WERI-Rb-1 (cell line): ENCODE data around the gene PSMB11.
A peak's percentile ranks its signal among the peaks of the same experiment; 100 is the strongest.

ENCODE experiments used
- DNase-seq: peaks from one replicate; pipeline ENCODE4 v3.0.0-alpha.2; 2020
- H3K27ac ChIP-seq: fragments of 250-450 bp; sonication (Bioruptor Pico); 2 replicates; pipeline ENCODE4 v1.5.1; 2020; ENCODE audit warnings: mild to moderate bottlenecking, moderate library complexity
- H3K27me3 ChIP-seq: fragments of 250-450 bp; sonication (Bioruptor Pico); 2 replicates; pipeline ENCODE4 v1.5.1; 2021; ENCODE audit warnings: mild to moderate bottlenecking, low read depth, moderate library complexity; ENCODE audit not compliant: insufficient read depth, severe bottlenecking
- H3K36me3 ChIP-seq: fragments of 250-450 bp; sonication (Bioruptor Pico); 2 replicates; pipeline ENCODE4 v1.5.1; 2020; ENCODE audit warnings: mild to moderate bottlenecking, moderate library complexity
- H3K4me3 ChIP-seq: 2 replicates; pipeline ENCODE4 v1.5.1; 2011; ENCODE audit warnings: low read depth, mild to moderate bottlenecking, control low read depth, low read length
- H3K9me3 ChIP-seq: fragments of 250-450 bp; sonication (Bioruptor Pico); 2 replicates; pipeline ENCODE4 v1.5.1; 2021; ENCODE audit warnings: mild to moderate bottlenecking, moderate library complexity; ENCODE audit not compliant: severe bottlenecking
- CTCF ChIP-seq: IDR thresholded peaks from 2 replicates; pipeline ENCODE4 v1.5.1; 2011; ENCODE audit warnings: low read depth, mild to moderate bottlenecking, control low read depth, inconsistent platforms, low read length

The PSMB11 gene

GRCh38 chr14:23070262-23071129 lies 28.5 kb downstream of the PSMB11 start:
- H3K36me3 ChIP-seq = peaks cover 62% of the 10 kb centered on the region
- TF ChIP-seq CTCF = no peak
- no peaks in the 10 kb centered on the region for H3K27me3 ChIP-seq
- H3K9me3 ChIP-seq = no peaks in the 10 kb centered on the region
- peak overlapping the region; percentile 99 for H3K4me3 ChIP-seq
- DNase-seq = no peak
- peak overlapping the region; percentile 86 for H3K27ac ChIP-seq

- Histone ChIP-seq H3K27ac (peak overlapping the region; percentile 86), H3K27me3 (no peaks in the 10 kb centered on the region), H3K4me3 (peak overlapping the region; percentile 99), H3K9me3 (no peaks in the 10 kb centered on the region), H3K36me3 (peaks cover 62% of the 10 kb centered on the region)
- DNase-seq = peak; percentile 94
- 0 out of 2 replicates have a peak, but pooled peaks have one; percentile 0 for TF ChIP-seq CTCF
Measured at GRCh38 chr14:23071244-23071920, 29.4 kb downstream of the PSMB11 start.

- peak overlapping the region; percentile 86 for H3K27ac ChIP-seq
- H3K36me3 ChIP-seq = peaks cover 62% of the 10 kb centered on the region
- H3K9me3 ChIP-seq = no peaks in the 10 kb centered on the region
- no peak for TF ChIP-seq CTCF
- DNase-seq = no peak
- no peaks in the 10 kb centered on the region for H3K27me3 ChIP-seq
- H3K4me3 ChIP-seq = peak overlapping the region; percentile 99
Measured at GRCh38 chr14:23071921-23072539, 30.0 kb downstream of the PSMB11 start.

- no peak overlapping the region for H3K27ac ChIP-seq
- no peak for DNase-seq
- H3K9me3 ChIP-seq = no peaks in the 10 kb centered on the region
- no peaks in the 10 kb centered on the region for H3K27me3 ChIP-seq
- TF ChIP-seq CTCF = no peak
- no peak overlapping the region for H3K4me3 ChIP-seq
- peaks cover 69% of the 10 kb centered on the region for H3K36me3 ChIP-seq
Measured at GRCh38 chr14:23074906-23075305, 32.9 kb downstream of the PSMB11 start.

- peak; percentile 40 for TF ChIP-seq CTCF
- no peak overlapping the region for H3K27ac ChIP-seq
- H3K4me3 ChIP-seq = no peak overlapping the region
- DNase-seq = no peak
- H3K36me3 ChIP-seq = peaks cover 86% of the 10 kb centered on the region
- no peaks in the 10 kb centered on the region for H3K9me3 ChIP-seq
- no peaks in the 10 kb centered on the region for H3K27me3 ChIP-seq
Measured at GRCh38 chr14:23076785-23077408, 34.9 kb downstream of the PSMB11 start.
